ENCODE results near the gene CDH15. TPM values are rescaled to one million over a fixed set of nuclear protein-coding genes. Genes with fewer than 3 reads are reported as not detected.

The CDH15 gene
- total and polyA plus RNA-seq, 9 of the 15 experiments (the other 6 are each of a cell fraction or from before 2014, with no cell fraction given) = 0.07 to 0.18 TPM; not detected in 7

- TF ChIP-seq E2F6 (IDR thresholded peaks at IDR 0.05; ENCODE audit: borderline replicate concordance in 1 of 2, extremely low read depth in 1 of 2, insufficient read depth in 1 of 2, insufficient read length in 1 of 2, low read depth in 1 of 2, low read length in 1 of 2, poor library complexity in 1 of 2, severe bottlenecking in 1 of 2) (no peak), ZNF239 (CRISPR knock-in tag; IDR thresholded peaks at IDR 0.05) (no peak), CREB3L1 (IDR thresholded peaks at IDR 0.05; ENCODE audit: borderline replicate concordance, low read depth) (no peak), ZNF717 (CRISPR knock-in tag; IDR thresholded peaks at IDR 0.05) (no peak), ZNF436 (CRISPR knock-in tag; IDR thresholded peaks at IDR 0.05) (no peak), JUND (IDR thresholded peaks at IDR 0.05; ENCODE audit: borderline replicate concordance, low read depth, low read length) (peak; percentile 72), JUND (tag; IDR thresholded peaks at IDR 0.05; ENCODE audit: borderline replicate concordance, low read depth, low read length) (no peak; the same call in 2 of the 3 replicates), ZNF696 (CRISPR knock-in tag; conservative IDR thresholded peaks at IDR 0.05) (no peak), ADNP (tag; IDR thresholded peaks at IDR 0.05) (no peak), SMARCA4 (IDR thresholded peaks at IDR 0.05) (no peak), NCOA2 (IDR thresholded peaks at IDR 0.05; ENCODE audit: partially characterized antibody in 2 of 2) (no peak), DPF2 (IDR thresholded peaks at IDR 0.05) (peak; percentile 41; the same call in 1 of the 2 replicates), ZNF224 (CRISPR knock-in tag; IDR thresholded peaks at IDR 0.05) (no peak), ATF6 (CRISPR knock-in tag; IDR thresholded peaks at IDR 0.05) (no peak), MIER1 (IDR thresholded peaks at IDR 0.05; ENCODE audit: low read depth) (no peak), FOSL1 (tag; conservative IDR thresholded peaks at IDR 0.05) (no peak), GMEB1 (CRISPR knock-in tag; IDR thresholded peaks at IDR 0.05) (no peak), CBFA2T3 (IDR thresholded peaks at IDR 0.05) (peak; percentile 33), NFIX (CRISPR knock-in tag; IDR thresholded peaks at IDR 0.05; ENCODE audit: low read depth) (no peak), HDAC8 (tag; IDR thresholded peaks at IDR 0.05) (no peak), MITF (IDR thresholded peaks at IDR 0.05) (0 out of 2 replicates have a peak, but pooled peaks have one; percentile 11), SMARCA5 (IDR thresholded peaks at IDR 0.05) (no peak)
Observed at GRCh38 chr16:89167425-89167941, 4.1 kb upstream of the CDH15 start (continued).

All from K562 (cell line).